ENCODE results near the gene ECI2. TPM values are rescaled to one million over a fixed set of nuclear protein-coding genes. Genes with fewer than 3 reads are reported as not detected.

The ECI2 gene
- total RNA-seq: 50.7 TPM

GRCh38 chr6:4134841-4135664 lies at the start of gene ECI2:
ECI2 (minus strand) TSS chr6:4135575; CDS start chr6:4135560, 15 bp downstream.

GRCh38 chr6:4078691-4079471 lies 56.5 kb downstream of the ECI2 start, which contains the start of gene FAM217A:
FAM217A (minus strand) TSS chr6:4079137; CDS start chr6:4077414, 1,723 bp downstream.

Other genes starting within 250 kb of the ECI2 start
- gene FAM217A, start 56.4 kb downstream of the ECI2 start, total RNA-seq: 0.29 TPM

Data from metanephros (tissue), 1 donor.